Fibroblast of skin of scalp (primary cell): ENCODE data around the gene AMIGO3.

Source experiments
- DNase-seq: peaks from one replicate; pipeline ENCODE4 v3.0.0-alpha.2; 2013

AMIGO3 gene

DNA sequence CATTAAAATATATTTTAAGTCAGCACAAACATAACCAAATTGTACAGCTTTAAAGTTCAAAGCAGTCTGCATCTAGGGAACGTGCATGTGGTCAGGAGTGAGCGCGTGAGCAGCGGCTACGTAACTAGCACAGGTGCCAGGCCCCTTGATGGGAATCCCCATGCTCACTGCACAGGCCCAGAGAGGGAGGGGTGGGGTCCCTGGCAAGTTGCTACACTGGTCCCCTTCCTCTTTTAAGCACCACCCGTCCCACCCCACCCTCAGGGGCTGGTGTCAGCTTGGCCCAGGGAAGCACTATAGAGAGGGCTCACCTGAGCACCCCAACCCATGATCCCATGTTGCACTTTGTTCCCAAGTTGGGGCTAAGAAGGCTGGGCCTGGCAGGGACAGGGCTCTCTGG lies 5.1 kb upstream of the AMIGO3 start:
- DNase-seq: no peak

- peak; percentile 97 for DNase-seq
These were observed 4.4 kb upstream of the AMIGO3 start, which contains the start of gene GMPPB for GRCh38 chr3:49723628-49724551. GMPPB (minus strand) TSS chr3:49723951; CDS start chr3:49723726, 225 bp downstream.

DNA sequence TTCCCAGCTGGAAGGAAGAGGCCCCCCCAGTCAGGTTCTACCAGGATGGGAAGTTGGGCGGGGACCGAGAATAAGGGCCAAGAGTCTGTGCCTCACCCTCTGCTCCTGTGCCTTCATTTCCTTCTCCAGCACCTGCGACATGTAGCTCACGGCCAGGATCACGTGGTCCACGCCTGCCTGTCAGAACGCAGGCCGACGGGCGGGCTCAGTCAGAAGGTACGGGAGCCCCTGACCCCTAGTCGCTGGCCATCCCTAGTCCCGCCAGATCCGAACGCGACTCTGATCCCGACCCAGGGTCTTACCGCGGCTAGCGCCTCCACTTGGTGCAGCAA lies 3.8 kb upstream of the AMIGO3 start:
- DNase-seq: peak; percentile 25

- no peak for DNase-seq
These were observed 3.4 kb upstream of the AMIGO3 start for GRCh38 chr3:49722896-49723295.

GRCh38 chr3:49721896-49722781 lies 2.7 kb upstream of the AMIGO3 start:
- no peak for DNase-seq

GRCh38 chr3:49721596-49721895 lies 2.1 kb upstream of the AMIGO3 start:
- DNase-seq: no peak

GRCh38 chr3:49720855-49721595 lies 1.5 kb upstream of the AMIGO3 start:
- no peak for DNase-seq

DNA sequence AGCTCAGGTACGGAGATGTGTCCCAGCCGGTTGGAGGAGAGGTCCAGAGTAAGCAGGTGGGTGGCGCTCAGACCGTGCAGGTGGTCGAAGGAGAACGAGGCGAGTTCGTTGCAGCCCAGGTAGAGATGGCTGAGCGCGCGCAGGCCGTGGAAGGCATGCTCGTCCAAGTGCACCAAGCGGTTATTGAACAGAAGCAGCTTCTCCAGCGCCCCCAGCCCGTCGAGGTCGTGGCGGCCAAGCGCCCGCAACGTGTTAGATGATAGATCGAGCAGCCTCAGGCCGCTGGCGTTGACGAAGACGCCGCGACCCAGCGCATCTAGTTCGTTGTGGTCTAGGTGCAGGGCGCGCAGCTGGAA lies 648 bp downstream of the AMIGO3 start:
- DNase-seq: no peak

- no peak for DNase-seq
These were observed 1.3 kb downstream of the AMIGO3 start for GRCh38 chr3:49717959-49718857.

- DNase-seq: no peak
These were observed 2.1 kb downstream of the AMIGO3 start for GRCh38 chr3:49717211-49717958.

DNA sequence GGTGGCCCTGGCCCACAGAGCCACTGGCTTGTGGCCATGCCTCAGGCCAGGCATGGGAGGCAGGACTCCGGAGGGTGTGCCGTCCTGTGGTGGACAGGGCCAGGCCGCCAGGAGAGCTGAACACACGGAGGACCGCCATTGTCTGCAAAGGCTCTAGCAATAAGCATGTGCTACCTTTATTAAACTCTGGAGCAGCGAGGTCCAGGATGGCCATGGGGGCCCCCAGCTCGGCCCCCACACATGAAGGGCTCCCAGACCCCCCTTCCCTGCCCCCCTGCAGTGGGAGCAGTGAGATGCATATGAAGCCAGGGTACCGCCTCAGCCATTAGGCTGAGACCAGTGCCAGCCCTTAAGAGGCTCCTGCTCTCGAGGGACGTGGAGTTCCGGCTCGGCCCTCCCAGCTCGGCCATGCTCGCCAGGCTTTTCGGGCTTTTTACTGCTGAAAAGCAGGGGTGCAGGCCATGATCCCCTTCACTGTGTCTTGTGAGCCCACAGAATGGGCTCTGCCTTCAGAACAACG lies 2.7 kb downstream of the AMIGO3 start:
- DNase-seq: no peak

- DNase-seq: no peak
These were observed 3.3 kb downstream of the AMIGO3 start for GRCh38 chr3:49716169-49716568.

DNA sequence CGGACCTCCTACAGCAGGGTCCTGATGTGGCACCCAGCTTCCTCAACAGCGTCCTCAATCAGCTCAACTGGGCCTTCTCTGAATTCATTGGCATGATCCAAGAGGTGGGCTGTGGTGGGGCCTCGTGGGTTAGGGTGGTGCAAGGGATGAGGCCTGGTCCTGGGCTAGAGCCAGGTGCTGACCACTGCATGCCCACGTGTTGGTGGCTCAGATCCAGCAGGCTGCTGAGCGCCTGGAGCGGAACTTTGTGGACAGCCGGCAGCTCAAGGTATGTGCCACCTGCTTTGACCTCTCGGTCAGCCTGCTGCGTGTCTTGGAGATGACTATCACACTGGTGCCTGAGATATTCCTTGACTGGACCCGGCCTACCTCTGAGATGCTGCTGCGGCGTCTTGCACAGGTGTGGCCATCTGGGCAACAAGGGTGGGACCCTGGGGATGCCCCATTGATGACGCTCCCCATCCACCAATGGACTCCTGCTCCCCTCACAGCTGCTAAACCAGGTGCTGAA lies 3.8 kb downstream of the AMIGO3 start:
- no peak for DNase-seq

DNA sequence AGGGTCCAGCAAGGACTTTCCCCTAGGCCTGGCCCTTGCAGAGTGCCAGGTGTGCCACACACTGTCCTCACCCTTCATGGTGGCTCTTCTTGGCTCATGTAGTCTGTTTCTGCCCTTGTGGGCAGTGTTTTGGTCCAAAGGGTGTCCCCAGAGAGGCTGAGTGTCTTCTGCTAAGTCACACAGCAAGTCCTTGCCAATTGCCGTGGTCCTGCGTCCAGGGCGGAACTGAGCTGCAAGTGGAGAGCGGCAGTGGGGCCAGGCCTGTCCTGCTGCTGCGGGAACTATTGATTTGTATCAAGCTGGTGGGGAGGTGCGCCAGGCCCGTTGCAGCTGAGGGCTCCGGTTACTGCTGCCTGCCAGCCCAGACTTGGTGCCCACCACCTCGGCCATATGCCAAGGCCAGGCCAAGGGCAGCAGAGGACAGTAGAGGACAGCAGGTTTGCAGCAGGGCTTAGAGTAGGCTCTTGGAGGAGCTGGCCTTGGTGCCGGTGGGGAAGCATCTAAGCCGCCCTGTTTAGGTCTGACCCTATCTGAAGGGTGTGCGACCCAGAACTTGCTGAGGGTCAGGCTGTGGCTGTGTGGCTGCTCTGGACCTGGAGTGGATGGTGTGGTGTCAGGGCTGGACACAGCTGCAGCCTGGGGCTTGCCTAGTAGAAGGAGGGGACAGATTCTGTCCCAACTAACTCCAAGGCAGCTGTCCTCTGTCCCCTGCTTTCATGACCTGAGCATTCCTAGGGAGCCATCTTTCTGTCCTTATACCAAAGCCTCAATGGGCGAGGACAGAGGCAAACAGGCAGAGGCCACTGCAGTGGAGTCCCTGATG lies 4.5 kb downstream of the AMIGO3 start:
- DNase-seq: no peak

DNA sequence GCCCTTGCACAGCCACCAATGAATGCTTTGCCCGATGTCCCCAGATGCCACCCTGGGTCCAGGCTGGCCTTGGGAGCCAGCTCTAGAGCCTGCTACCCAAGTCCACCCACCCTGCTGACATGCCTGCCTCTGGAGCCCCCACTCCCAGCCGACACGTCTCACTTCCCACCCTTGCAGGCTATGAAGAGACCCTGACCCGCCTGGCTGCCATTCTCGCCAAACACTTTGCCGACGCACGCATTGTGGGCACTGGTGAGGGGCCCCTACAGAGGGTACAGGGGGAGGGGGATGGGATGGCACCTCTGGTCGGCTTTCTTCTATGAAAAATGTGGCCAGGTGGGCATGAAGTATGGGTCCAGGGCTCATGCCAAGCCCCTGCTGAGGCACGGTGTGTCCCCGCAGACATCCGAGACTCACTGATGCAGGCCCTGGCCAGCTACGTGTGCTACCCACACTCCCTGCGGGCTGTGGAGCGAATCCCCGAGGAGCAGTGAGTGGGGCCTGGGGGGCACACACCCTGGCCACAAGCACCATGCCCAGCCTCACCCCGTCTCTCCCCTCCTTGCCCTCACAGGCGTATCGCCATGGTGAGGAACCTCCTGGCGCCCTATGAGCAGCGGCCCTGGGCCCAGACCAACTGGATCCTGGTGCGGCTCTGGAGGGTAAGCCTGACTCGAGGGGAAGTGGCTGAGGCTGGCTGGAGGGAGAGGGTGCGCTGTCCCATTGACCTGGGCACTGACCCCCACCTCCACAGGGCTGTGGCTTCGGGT lies 6.0 kb downstream of the AMIGO3 start:
- DNase-seq: no peak

- DNase-seq: no peak
These were observed 6.7 kb downstream of the AMIGO3 start for GRCh38 chr3:49712631-49713317.

- no peak for DNase-seq
These were observed 7.3 kb downstream of the AMIGO3 start for GRCh38 chr3:49712166-49712565.

DNA sequence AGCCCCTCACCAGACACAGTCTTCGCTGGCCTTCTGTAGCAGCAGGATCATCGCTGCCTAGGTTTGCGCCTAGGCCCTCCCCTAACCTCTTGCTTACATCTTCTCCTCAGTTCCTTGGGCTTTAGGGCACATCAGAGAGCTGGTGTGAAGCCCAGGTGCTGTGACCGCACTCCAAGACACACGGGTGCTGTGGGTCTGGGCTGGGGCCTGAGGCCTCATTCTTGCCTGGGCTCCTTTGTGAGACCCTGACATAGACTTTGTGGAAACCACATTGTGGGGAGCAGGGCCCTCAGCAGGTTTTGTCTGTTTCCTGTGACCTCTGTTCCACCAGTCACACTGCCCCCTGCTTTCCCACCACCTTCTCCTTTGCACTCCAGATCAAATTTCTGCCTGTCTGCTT lies 8.0 kb downstream of the AMIGO3 start:
- no peak for DNase-seq
